Measurements from ENCODE around the gene AK8. TPM values are rescaled to one million over a fixed set of nuclear protein-coding genes. Genes with fewer than 3 reads are reported as not detected.

AK8 gene
- total and polyA plus RNA-seq, 3 donors from 2014 or later: 15.0 to 54.8 (median 15.1) TPM

DNA sequence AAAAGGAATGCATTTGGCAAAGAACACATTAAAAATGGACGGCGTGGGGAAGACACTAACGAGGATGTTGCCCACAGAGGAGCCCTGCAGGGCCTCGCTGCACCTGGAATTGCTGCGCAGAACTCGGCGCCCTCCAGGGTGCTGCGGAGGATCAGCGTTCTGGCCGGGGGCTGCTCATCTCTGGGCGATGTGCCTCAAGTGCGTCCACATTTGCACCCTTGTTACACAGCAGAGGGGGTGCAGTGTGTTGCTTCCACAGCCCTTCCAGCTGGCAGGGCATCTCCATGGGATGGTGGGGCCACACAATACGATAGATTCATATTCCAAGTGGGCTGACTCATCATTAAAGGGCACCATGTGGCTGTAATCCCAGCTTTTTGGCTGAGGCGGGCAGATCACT lies 63.1 kb downstream of the AK8 start:
- TF ChIP-seq, protein P1, sequence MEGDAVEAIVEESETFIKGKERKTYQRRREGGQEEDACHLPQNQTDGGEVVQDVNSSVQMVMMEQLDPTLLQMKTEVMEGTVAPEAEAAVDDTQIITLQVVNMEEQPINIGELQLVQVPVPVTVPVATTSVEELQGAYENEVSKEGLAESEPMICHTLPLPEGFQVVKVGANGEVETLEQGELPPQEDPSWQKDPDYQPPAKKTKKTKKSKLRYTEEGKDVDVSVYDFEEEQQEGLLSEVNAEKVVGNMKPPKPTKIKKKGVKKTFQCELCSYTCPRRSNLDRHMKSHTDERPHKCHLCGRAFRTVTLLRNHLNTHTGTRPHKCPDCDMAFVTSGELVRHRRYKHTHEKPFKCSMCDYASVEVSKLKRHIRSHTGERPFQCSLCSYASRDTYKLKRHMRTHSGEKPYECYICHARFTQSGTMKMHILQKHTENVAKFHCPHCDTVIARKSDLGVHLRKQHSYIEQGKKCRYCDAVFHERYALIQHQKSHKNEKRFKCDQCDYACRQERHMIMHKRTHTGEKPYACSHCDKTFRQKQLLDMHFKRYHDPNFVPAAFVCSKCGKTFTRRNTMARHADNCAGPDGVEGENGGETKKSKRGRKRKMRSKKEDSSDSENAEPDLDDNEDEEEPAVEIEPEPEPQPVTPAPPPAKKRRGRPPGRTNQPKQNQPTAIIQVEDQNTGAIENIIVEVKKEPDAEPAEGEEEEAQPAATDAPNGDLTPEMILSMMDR (IDR thresholded peaks at IDR 0.05): no peak
- no peak for TF ChIP-seq POLR2A (IDR thresholded peaks at IDR 0.05)
- Histone ChIP-seq H3K36me3 (ENCODE audit: low read depth, missing control alignments) (no peaks in the 10 kb centered on the region), H3K27me3 (no peaks in the 10 kb centered on the region), H3K27ac (no peak overlapping the region), H3K9me3 (no peaks in the 10 kb centered on the region), H3K4me1 (no peaks in the 10 kb centered on the region), H3K4me3 (no peak overlapping the region)
- 82 to 84% methylated on average over 14 of the region's 14 CpGs for WGBS, 2 donors
- no peak for DNase-seq
- intact Hi-C loops (cut with DNase I; ENCODE audit: low total_unique reads): no loop called here

DNA sequence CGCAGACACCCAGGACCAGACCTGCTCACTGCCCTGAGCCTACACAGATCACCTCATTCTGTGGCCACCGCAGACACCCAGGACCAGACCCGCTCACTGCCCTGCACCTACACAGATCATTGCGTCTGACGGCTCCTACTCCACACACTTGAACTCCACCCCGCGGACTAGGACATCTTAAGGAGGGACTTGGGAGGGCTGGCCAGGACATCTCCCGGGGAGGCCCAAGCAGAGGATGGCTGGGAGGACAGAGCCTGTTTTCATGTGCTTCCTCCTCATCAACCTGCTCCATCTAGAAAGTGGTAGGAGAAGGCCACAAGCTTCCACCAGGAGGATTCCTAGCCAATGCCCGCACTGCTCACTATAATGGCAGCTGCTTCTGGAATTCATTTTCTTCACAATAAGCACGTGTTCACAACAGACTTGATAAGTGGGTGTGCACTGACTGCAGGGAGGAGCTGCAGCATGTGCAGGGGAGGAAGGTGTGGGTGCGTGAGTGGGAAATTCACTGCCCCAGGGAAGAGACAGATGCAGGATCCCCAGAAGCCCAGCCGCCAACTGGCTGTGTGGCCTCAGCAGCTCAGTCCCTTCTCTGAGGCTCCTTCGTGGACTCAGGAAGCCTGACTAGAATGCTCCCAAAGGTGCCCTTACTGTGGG lies 64.8 kb downstream of the AK8 start:
- Histone ChIP-seq H3K9me3 (no peaks in the 10 kb centered on the region), H3K4me3 (no peak overlapping the region), H3K4me1 (no peaks in the 10 kb centered on the region), H3K36me3 (ENCODE audit: low read depth, missing control alignments) (no peaks in the 10 kb centered on the region), H3K27me3 (no peaks in the 10 kb centered on the region), H3K27ac (no peak overlapping the region)
- TF ChIP-seq, protein P1 (IDR thresholded peaks at IDR 0.05): no peak
- TF ChIP-seq POLR2A (IDR thresholded peaks at IDR 0.05): no peak
- DNase-seq: no peak
- WGBS, 2 donors: 93 to 98% methylated on average over 7 to 13 of the region's 13 CpGs
- intact Hi-C loops (cut with DNase I; ENCODE audit: low total_unique reads): no loop called here

DNA sequence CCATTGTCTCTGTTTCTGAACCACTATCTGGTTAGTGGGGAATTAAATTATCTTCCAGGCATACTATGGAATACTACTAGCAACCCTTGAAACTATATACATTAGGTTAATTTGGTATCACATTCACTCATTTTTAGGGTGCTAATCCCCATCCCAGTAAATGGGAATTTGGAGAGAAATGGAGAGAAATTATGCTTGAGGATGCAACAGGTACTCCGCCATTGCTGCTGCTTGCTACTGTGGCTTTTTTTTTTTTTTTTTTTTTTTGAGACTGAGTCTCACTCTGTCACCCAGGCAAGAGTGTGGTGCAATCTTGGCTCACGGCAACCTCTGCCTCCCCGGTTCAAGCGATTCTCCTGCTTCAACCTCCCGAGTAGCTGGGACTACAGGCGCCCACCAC lies 66.1 kb downstream of the AK8 start:
- no peaks in the 10 kb centered on the region for H3K36me3 ChIP-seq (ENCODE audit: low read depth, missing control alignments)
- DNase-seq: no peak
- TF ChIP-seq POLR2A (IDR thresholded peaks at IDR 0.05): no peak
- TF ChIP-seq, protein P1 (IDR thresholded peaks at IDR 0.05): no peak
- intact Hi-C loops (cut with DNase I; ENCODE audit: low total_unique reads): no loop called here
- no peaks in the 10 kb centered on the region for H3K27me3 ChIP-seq
- H3K9me3 ChIP-seq: no peaks in the 10 kb centered on the region
- no peaks in the 10 kb centered on the region for H3K4me1 ChIP-seq
- H3K27ac ChIP-seq: no peak overlapping the region
- 92 to 97% methylated on average over 6 of the region's 6 CpGs for WGBS, 2 donors
- no peak overlapping the region for H3K4me3 ChIP-seq

DNA sequence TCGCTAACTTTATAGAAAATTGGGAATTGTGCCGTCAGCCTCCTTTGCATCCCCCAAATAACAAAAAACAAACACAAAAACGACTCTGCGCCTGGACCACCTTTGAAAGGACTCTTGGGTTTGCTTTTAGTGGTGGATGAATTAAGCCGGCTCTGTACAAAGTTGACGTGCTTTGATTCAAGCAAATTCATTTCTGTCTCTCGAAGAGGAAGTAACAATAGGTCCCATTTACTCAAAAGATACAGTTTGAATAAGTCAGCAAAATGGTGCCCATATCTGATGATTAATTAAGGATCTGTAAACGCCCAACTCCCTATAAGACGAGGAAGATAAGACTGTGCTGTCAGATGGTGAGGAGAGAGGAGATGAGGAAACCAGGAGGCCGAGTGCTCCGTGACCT lies 67.8 kb downstream of the AK8 start:
- H3K4me1 ChIP-seq: no peaks in the 10 kb centered on the region
- H3K9me3 ChIP-seq: no peaks in the 10 kb centered on the region
- DNase-seq: no peak
- 84 to 88% methylated on average over 11 of the region's 11 CpGs for WGBS, 2 donors
- H3K4me3 ChIP-seq: no peak overlapping the region
- TF ChIP-seq, protein P1 (IDR thresholded peaks at IDR 0.05): no peak
- no peak for TF ChIP-seq POLR2A (IDR thresholded peaks at IDR 0.05)
- no peaks in the 10 kb centered on the region for H3K27me3 ChIP-seq
- intact Hi-C loops (cut with DNase I; ENCODE audit: low total_unique reads): no loop called here
- H3K27ac ChIP-seq: no peak overlapping the region
- H3K36me3 ChIP-seq (ENCODE audit: low read depth, missing control alignments): no peaks in the 10 kb centered on the region

DNA sequence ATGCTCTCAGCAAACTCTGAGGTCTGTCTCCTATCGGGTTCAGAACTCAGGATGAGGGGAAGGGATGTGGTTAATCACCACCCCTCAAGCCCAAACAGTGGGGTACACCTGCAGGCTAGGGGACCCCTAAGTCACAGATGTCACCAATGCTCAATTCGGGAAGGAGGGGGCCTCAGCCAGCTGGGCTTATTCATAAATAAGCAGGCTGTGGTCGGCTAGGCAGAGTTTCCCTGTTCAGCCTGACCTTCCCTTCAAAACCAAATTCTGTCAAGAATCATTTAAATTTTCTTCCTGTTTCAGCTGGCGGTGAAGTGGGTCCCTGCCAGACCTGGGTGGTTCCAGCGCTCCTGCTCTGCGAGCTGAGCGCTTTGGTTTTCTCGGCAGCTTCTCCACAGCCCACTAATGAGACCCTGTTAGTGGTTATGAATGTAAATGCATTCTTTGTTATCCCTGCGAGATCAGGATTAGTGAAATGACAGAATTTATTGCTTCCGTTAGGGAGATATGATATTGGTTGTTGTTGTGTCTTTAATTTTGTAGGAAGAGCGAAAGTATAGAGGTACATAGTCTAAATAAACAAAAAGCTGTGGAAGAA lies 68.3 kb downstream of the AK8 start:
- no peak overlapping the region for H3K27ac ChIP-seq
- TF ChIP-seq POLR2A (IDR thresholded peaks at IDR 0.05): no peak
- TF ChIP-seq, protein P1 (IDR thresholded peaks at IDR 0.05): no peak
- intact Hi-C loops (cut with DNase I; ENCODE audit: low total_unique reads): no loop called here

More for the DNA sequence above, 68.3 kb downstream of the AK8 start:
- H3K4me1 ChIP-seq: no peaks in the 10 kb centered on the region
- 80 to 82% methylated on average over 11 of the region's 11 CpGs for WGBS, 2 donors
- H3K9me3 ChIP-seq: no peaks in the 10 kb centered on the region
- H3K27me3 ChIP-seq: no peaks in the 10 kb centered on the region
- H3K36me3 ChIP-seq (ENCODE audit: low read depth, missing control alignments): no peaks in the 10 kb centered on the region
- H3K4me3 ChIP-seq: no peak overlapping the region
- DNase-seq: no peak
